ENCODE data around the gene ANKRD49. TPM values are rescaled to one million over a fixed set of nuclear protein-coding genes. Genes with fewer than 3 reads are reported as not detected.

The ANKRD49 gene
- total and polyA plus RNA-seq, 2 of the 4 experiments (the other 2 are of a cell fraction), result 7.2 to 10.4 TPM

GRCh38 chr11:94544646-94545263 is 51.0 kb downstream of the ANKRD49 start:
- WGBS, 2 experiments (ENCODE audit: extremely low coverage in 2 of 2, insufficient read length in 1 of 2), result 6% methylated on average over 40 of the region's 59 CpGs; no CpG with 5 or more reads in 1 of the 2 experiments
- Histone ChIP-seq H3K4me1 (ENCODE audit: control insufficient read depth, insufficient read depth, low read length) (peaks cover 6% of the 10 kb centered on the region), H3K56ac (ENCODE audit: extremely low read depth, insufficient read depth, low read length) (0 out of 2 replicates have a peak overlapping the region, but pooled peaks have one; percentile 0), H3K4me3 (ENCODE audit: insufficient read depth, low read depth, low read length) (peak overlapping the region; percentile 69), H2AFZ (replicated peaks; ENCODE audit: low read length, poor library complexity) (peak overlapping the region; percentile 98), H2BK120ac (ENCODE audit: low read depth, low read length) (no peak overlapping the region), H3K4me2 (ENCODE audit: low read depth, low read length) (peak overlapping the region; percentile 50), H3K4ac (ENCODE audit: low read depth, low read length) (peak overlapping the region; percentile 32; the same call in 1 of the 2 replicates), H3K9me3 (ENCODE audit: control insufficient read depth, insufficient read depth, low read length) (no peaks in the 10 kb centered on the region), H3K27me3 (ENCODE audit: control insufficient read depth, insufficient read depth, low read length) (no peaks in the 10 kb centered on the region), H2AK5ac (ENCODE audit: low read depth, low read length) (no peak overlapping the region), H4K91ac (ENCODE audit: insufficient read depth, low read depth, low read length) (no peak overlapping the region; the same call in 1 of the 2 replicates), H4K20me1 (ENCODE audit: insufficient read depth, low read length) (peaks cover 10% of the 10 kb centered on the region; the same call in 1 of the 2 replicates), H4K5ac (ENCODE audit: low read depth, low read length) (peak overlapping the region; percentile 12; the same call in 1 of the 2 replicates), H3K9ac (ENCODE audit: low read depth, low read length) (peak overlapping the region; percentile 31; the same call in 1 of the 2 replicates), H2BK5ac (ENCODE audit: low read depth, low read length, poor library complexity, severe bottlenecking) (peak overlapping the region; percentile 8), H4K8ac (ENCODE audit: low read depth in 2 of 2, low read length in 2 of 2) (peak overlapping the region; percentile 61 to 65; a peak in 3 of 4 replicates), H3K18ac (ENCODE audit: low read depth, low read length) (no peak overlapping the region), H3K14ac (replicated peaks; ENCODE audit: low read depth, low read length) (no peak overlapping the region), H3K79me1 (ENCODE audit: low read depth in 1 of 2, low read length in 2 of 2) (peaks cover 12 to 33% of the 10 kb centered on the region in 2 experiments), H3K9me1 (ENCODE audit: insufficient read depth, low read length) (peaks cover 8% of the 10 kb centered on the region), H2BK15ac (ENCODE audit: low read depth, low read length) (no peak overlapping the region), H3K27ac (ENCODE audit: insufficient read depth, low read length) (no peak overlapping the region; the same call in 1 of the 2 replicates), H3K23ac (ENCODE audit: low read depth, low read length) (no peak overlapping the region), H3K36me3 (ENCODE audit: control insufficient read depth, insufficient read depth, low read length) (peaks cover 2% of the 10 kb centered on the region; the same call in 1 of the 2 replicates), H2BK20ac (ENCODE audit: low read depth, low read length) (no peak overlapping the region), H2AK9ac (replicated peaks; ENCODE audit: low read depth, low read length, poor library complexity) (peak overlapping the region; percentile 86)
- in situ Hi-C loops (cut with MboI; ENCODE audit: low sequenced_read_pairs) (no loop called here), intact Hi-C loops (cut with micrococcal nuclease) (no loop called here), dilution Hi-C loops (cut with HindIII; ENCODE audit: low sequenced_read_pairs, unreplicated experiment) (no loop called here)
- DNase-seq (no peak), ATAC-seq (ENCODE audit: low read depth) (no peak; the same call in 1 of the 2 replicates)
- POLR2A ChIA-PET (ENCODE audit: unreplicated experiment), result interaction anchor here (0.7 kb wide), 1 partner anchor 32 kb away, joined by 7 read pairs; the partner anchor contains the start of gene C11orf97
- TF ChIP-seq RAD21 (IDR thresholded peaks at IDR 0.05; ENCODE audit: low read length), result no peak
- TF ChIP-seq BHLHE40 (IDR thresholded peaks at IDR 0.05; ENCODE audit: low read depth, low read length), result no peak
- TF ChIP-seq SMC3 (IDR thresholded peaks at IDR 0.05; ENCODE audit: low read depth, low read length), result no peak
- no peak for TF ChIP-seq MAZ (IDR thresholded peaks at IDR 0.05; ENCODE audit: borderline replicate concordance, low read depth, low read length)
- no peak for TF ChIP-seq POLR2A (IDR thresholded peaks at IDR 0.05; ENCODE audit: low read depth, low read length)
- TF ChIP-seq MXI1 (IDR thresholded peaks at IDR 0.05; ENCODE audit: borderline replicate concordance, low read depth, low read length), result no peak
- no peak for TF ChIP-seq CTCF (conservative IDR thresholded peaks at IDR 0.05; ENCODE audit: low read depth, low read length)
- TF ChIP-seq RCOR1 (IDR thresholded peaks at IDR 0.05; ENCODE audit: insufficient replicate concordance, low read length), result no peak
- no peak for TF ChIP-seq ELK1 (IDR thresholded peaks at IDR 0.05; ENCODE audit: borderline replicate concordance, low read depth, low read length)
- TF ChIP-seq MAFK (IDR thresholded peaks at IDR 0.05; ENCODE audit: low read depth, low read length), result no peak
- TF ChIP-seq FOS (IDR thresholded peaks at IDR 0.05; ENCODE audit: low read depth, low read length), result no peak
- no peak for TF ChIP-seq RFX5 (IDR thresholded peaks at IDR 0.05; ENCODE audit: low read depth, low read length)
- no TSS peak for BruUV-seq (replicated peaks)
- CTCF ChIA-PET, result no interaction called here

Data from IMR-90 (cell line).